Dendritic cell treated with granulocyte-macrophage colony-stimulating factor and Interleukin-4, amounts not matched to agents 40 ng/mL and 50 ng/mL, for 4 days (primary cell): ENCODE results near the gene TMEM42.
"Not testable (repeated sequence)": the region's sequence is repeated elsewhere in the genome, so short reads cannot be mapped to it uniquely, and the experiment has no call there.

Source experiments
- H3K27ac Mint-ChIP-seq: one replicate; pipeline ENCODE4 v1.8.0; 2022; ENCODE audit warnings: mild to moderate bottlenecking, mixed read lengths
- H3K27me3 Mint-ChIP-seq: one replicate; pipeline ENCODE4 v1.8.0; 2022; ENCODE audit warnings: mild to moderate bottlenecking, mixed read lengths
- H3K36me3 Mint-ChIP-seq: one replicate; pipeline ENCODE4 v1.8.0; 2022; ENCODE audit warnings: low read depth, mixed read lengths
- H3K4me1 Mint-ChIP-seq: one replicate; pipeline ENCODE4 v1.8.0; 2022; ENCODE audit warnings: low read depth, mixed read lengths
- H3K4me3 Mint-ChIP-seq: one replicate; pipeline ENCODE4 v1.8.0; 2022; ENCODE audit warnings: mild to moderate bottlenecking, moderate library complexity, mixed read lengths
- H3K9me3 Mint-ChIP-seq: one replicate; pipeline ENCODE4 v1.8.0; 2022; ENCODE audit warnings: mixed read lengths
- intact Hi-C: fragments of 100-400 bp; cut with micrococcal nuclease; formaldehyde crosslinking; loops from one replicate; pipeline ENCODE4 v1.15.0; 2022

Gene TMEM42

DNA sequence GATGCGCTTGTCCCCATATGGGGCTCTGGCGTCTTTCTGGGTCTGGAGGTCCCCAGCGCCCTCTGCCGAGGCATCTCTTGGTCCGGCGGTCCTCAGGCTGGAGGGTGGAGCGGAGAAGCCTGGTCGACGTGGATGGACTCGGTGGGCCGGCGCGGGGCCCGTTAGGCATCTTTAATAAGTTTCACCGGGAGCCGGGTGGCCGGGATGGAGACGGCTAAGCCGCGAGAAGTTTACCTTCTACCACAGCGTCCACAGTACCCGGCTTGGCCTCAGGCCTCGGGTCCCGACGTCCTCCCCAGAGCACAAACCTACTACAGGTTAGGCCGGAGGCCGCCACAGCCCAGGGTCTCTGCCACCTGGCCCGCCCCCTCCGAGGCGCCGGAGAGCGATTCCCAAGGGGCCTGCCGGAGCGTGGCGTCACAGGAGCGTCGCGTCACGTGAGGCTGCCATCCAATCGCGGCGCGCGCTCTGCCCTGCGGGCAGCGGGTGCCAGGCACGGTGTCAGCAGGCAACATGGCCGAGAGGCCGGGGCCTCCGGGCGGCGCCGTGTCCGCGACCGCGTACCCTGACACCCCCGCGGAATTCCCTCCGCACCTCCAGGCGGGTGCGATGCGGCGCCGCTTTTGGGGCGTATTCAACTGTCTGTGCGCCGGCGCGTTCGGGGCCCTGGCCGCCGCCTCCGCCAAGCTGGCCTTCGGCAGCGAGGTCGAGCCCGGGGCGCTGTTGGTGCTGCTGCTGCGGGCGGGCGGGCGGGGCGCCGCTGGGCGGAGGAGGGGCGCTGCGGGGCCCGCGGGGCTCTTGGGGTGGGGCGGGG lies at the start of gene TMEM42:
Gene TMEM42, plus strand, starts transcription at position 501 of the 814 bp plus-strand sequence. Its CDS starts 13 bp downstream, at position 514.
- Mint-ChIP-seq H3K27ac (peak within 1 kb of the TSS; percentile 82), H3K36me3 (peaks cover 12% of the 10 kb centered on the region), H3K9me3 (no peaks in the 10 kb centered on the region), H3K4me3 (peak within 1 kb of the TSS; percentile 83), H3K4me1 (peaks cover 10% of the 10 kb centered on the region), H3K27me3 (no peaks in the 10 kb centered on the region)
- intact Hi-C loops, result loop anchor here (2.0 to 5.0 kb wide), 2 partner anchors 101 to 524 kb away; partner anchors contain the start of genes KIAA1143, KIF15 and TCAIM

- Mint-ChIP-seq H3K4me3 (no peak overlapping the region), H3K4me1 (no peaks in the 10 kb centered on the region), H3K36me3 (peaks cover 39% of the 10 kb centered on the region), H3K9me3 (peaks cover 10% of the 10 kb centered on the region), H3K27ac (no peak overlapping the region), H3K27me3 (no peaks in the 10 kb centered on the region)
- intact Hi-C loops, result no loop called here
Observed at GRCh38 chr3:44814751-44815150, 47.0 kb upstream of the TMEM42 start.

DNA sequence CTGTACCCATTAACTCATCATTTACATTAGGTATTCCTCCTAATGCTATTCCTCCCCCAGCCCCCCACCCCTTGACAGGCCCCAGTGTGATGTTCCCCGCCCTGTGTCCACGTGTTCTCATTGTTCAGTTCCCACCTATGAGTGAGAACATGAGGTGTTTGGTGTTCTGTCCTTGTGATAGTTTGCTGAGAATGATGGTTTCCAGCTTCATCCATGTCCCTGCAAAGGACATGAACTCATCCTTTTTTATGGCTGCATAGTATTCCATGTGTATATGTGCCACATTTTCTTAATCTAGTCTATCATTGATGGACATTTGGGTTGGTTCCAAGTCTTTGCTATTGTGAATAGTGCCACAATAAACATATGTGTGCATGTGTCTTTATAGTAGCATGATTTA lies 45.4 kb upstream of the TMEM42 start:
- H3K4me3 Mint-ChIP-seq, H3K27me3 Mint-ChIP-seq, intact Hi-C loops, H3K4me1 Mint-ChIP-seq, H3K27ac Mint-ChIP-seq: not testable (repeated sequence)
- Mint-ChIP-seq H3K9me3 (peaks cover 12% of the 10 kb centered on the region), H3K36me3 (peaks cover 45% of the 10 kb centered on the region)

DNA sequence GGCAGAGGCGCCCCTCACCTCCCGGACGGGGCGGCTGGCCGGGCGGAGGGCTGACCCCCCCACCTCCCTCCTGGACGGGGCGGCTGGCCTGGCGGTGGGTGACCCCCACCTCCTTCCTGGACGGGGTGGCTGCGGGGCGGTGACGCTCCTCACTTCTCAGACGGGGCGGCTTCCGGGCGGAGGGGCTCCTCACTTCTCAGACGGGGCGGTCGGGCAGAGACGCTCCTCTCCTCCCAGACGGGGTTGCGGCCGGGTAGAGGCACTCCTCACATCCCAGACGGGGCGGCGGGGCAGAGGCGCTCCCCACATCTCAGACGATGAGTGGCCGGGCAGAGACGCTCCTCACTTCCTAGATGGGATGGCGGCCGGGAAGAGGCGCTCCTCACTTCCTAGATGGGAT lies 40.5 kb upstream of the TMEM42 start:
- H3K36me3 Mint-ChIP-seq, result peaks cover 43% of the 10 kb centered on the region
- H3K4me1 Mint-ChIP-seq, H3K4me3 Mint-ChIP-seq, H3K27ac Mint-ChIP-seq, intact Hi-C loops, H3K27me3 Mint-ChIP-seq: not testable (repeated sequence)
- H3K9me3 Mint-ChIP-seq, result peaks cover 12% of the 10 kb centered on the region

- no peaks in the 10 kb centered on the region for H3K27me3 Mint-ChIP-seq
- H3K36me3 Mint-ChIP-seq, result peaks cover 7% of the 10 kb centered on the region
- no peak overlapping the region for H3K27ac Mint-ChIP-seq
- H3K4me3 Mint-ChIP-seq, result no peak overlapping the region
- intact Hi-C loops, result no loop called here
- H3K4me1 Mint-ChIP-seq, result peaks cover 4% of the 10 kb centered on the region
- H3K9me3 Mint-ChIP-seq, result no peaks in the 10 kb centered on the region
Observed at GRCh38 chr3:44825264-44825925, 36.3 kb upstream of the TMEM42 start.

DNA sequence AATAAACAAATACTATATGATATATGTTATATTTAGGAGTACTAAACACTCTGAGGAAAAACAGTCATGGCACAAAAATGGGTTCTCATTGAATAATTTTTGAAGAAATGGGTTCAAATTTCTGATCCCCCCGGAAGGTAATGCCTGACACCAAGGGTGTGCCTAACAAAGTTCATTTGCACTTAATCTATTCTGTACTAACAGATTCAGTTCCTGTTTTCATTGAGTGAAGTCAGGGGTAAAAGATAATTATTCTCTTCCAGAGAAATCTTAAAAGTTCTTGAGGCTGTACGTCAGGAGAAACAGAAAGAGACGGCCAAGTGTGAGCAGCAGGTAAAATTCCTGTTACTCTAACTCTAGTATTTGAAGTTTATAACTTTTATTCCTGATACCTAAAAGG lies 34.5 kb upstream of the TMEM42 start:
- H3K9me3 Mint-ChIP-seq, result no peaks in the 10 kb centered on the region
- peaks cover 10% of the 10 kb centered on the region for H3K36me3 Mint-ChIP-seq
- no peaks in the 10 kb centered on the region for H3K27me3 Mint-ChIP-seq
- intact Hi-C loops, result no loop called here
- no peak overlapping the region for H3K27ac Mint-ChIP-seq
- peaks cover 4% of the 10 kb centered on the region for H3K4me1 Mint-ChIP-seq
- H3K4me3 Mint-ChIP-seq, result no peak overlapping the region

DNA sequence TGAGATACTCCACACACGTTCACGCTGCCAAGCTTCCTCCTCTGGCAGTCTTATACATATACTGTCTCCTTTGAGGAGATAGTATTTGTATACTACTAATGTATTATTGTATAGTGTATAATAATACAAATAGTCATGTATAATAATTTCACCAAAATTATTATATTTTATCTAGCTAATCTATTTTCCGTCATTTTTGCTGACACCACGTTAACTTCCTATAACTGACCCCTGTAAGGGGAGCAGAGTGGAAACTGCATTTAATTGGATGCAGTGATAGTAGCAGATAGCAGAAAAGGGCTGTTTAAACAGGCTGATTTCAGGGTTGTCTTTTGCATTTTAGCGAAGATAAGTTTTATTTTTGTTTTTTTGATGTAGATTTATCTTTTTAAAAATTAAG lies 30.5 kb upstream of the TMEM42 start:
- Mint-ChIP-seq H3K9me3 (peaks cover 10% of the 10 kb centered on the region), H3K27me3 (no peaks in the 10 kb centered on the region)

GRCh38 chr3:44832032-44832431 lies 29.7 kb upstream of the TMEM42 start:
- Mint-ChIP-seq H3K27me3 (no peaks in the 10 kb centered on the region), H3K9me3 (peaks cover 18% of the 10 kb centered on the region), H3K4me3 (no peak overlapping the region), H3K4me1 (no peaks in the 10 kb centered on the region), H3K36me3 (peaks cover 32% of the 10 kb centered on the region), H3K27ac (no peak overlapping the region)
- intact Hi-C loops, result no loop called here

More for the DNA sequence above, 30.5 kb upstream of the TMEM42 start:
- Mint-ChIP-seq H3K27ac (no peak overlapping the region), H3K4me3 (no peak overlapping the region), H3K4me1 (no peaks in the 10 kb centered on the region), H3K36me3 (peaks cover 25% of the 10 kb centered on the region)
- intact Hi-C loops, result no loop called here

DNA sequence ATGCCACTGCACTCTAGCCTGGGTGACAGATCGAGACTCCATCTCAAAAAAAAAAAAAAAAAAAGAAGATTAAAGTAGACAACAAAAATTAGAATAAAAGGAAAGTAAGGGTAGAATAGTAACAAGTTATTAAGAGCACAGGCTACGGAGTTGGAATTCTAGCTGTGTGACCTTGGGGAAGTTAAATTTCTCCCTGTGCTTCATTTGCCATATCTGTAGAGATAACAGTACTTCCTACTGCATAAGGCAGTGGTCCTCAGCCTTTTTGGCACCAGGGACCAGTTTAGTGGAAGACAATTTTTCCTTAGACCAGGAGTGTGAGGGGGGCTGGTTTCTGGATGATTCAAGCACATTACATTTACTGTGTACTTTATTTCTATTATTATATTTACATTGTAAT lies 28.7 kb upstream of the TMEM42 start:
- Mint-ChIP-seq H3K9me3 (peaks cover 21% of the 10 kb centered on the region), H3K36me3 (peaks cover 36% of the 10 kb centered on the region), H3K27me3 (no peaks in the 10 kb centered on the region), H3K27ac (no peak overlapping the region), H3K4me3 (no peak overlapping the region), H3K4me1 (no peaks in the 10 kb centered on the region)
- intact Hi-C loops, result no loop called here

- no peak overlapping the region for H3K4me3 Mint-ChIP-seq
- no peaks in the 10 kb centered on the region for H3K4me1 Mint-ChIP-seq
- H3K36me3 Mint-ChIP-seq, result peaks cover 40% of the 10 kb centered on the region
- no peak overlapping the region for H3K27ac Mint-ChIP-seq
- intact Hi-C loops, result no loop called here
- no peaks in the 10 kb centered on the region for H3K27me3 Mint-ChIP-seq
- peaks cover 21% of the 10 kb centered on the region for H3K9me3 Mint-ChIP-seq
Observed at GRCh38 chr3:44833394-44833793, 28.3 kb upstream of the TMEM42 start.

DNA sequence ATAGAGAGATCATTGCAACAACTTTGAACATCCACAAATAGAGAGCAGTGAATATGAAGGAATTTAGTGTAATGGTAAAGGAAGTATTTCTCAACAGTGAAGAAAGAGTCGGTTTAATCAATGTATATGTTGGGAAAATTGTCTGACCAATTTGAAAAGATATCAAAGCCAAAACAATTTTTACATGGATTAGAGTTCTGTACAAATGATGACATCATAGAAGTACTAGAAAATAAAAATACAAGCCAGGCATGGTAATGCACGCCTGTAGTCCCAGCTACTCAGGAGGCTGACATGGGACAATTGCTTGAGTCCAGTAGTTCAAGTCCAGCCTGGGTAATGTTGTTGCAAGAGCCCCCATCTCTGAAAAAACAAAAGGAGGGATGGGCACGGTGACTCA lies 26.0 kb upstream of the TMEM42 start:
- intact Hi-C loops, result no loop called here
- no peaks in the 10 kb centered on the region for H3K27me3 Mint-ChIP-seq
- no peak overlapping the region for H3K4me3 Mint-ChIP-seq
- peaks cover 21% of the 10 kb centered on the region for H3K9me3 Mint-ChIP-seq
- H3K27ac Mint-ChIP-seq, result no peak overlapping the region
- peaks cover 48% of the 10 kb centered on the region for H3K36me3 Mint-ChIP-seq
- peaks cover 5% of the 10 kb centered on the region for H3K4me1 Mint-ChIP-seq

DNA sequence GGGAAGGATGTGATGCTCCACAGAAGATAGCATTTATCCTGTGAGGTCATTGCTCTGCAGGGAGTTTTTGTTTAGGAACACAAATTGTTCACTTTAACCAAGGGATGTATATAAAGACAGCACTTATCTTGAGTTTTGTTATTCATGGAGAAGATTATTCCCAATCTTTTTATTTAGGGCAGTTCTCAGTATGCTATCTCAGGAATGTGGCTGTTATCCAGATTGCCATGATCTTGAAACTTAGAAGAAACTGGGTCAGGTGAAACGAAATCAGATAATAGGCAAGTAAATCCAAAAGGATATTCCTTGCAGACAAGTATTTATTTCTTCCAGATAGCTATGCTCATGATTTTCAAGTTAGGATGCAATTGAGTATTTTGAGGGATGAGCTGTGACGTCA lies 19.3 kb upstream of the TMEM42 start:
- peaks cover 27% of the 10 kb centered on the region for H3K36me3 Mint-ChIP-seq
- intact Hi-C loops, result no loop called here
- H3K4me3 Mint-ChIP-seq, result no peak overlapping the region
- peaks cover 5% of the 10 kb centered on the region for H3K4me1 Mint-ChIP-seq
- H3K9me3 Mint-ChIP-seq, result no peaks in the 10 kb centered on the region
- no peak overlapping the region for H3K27ac Mint-ChIP-seq
- no peaks in the 10 kb centered on the region for H3K27me3 Mint-ChIP-seq

DNA sequence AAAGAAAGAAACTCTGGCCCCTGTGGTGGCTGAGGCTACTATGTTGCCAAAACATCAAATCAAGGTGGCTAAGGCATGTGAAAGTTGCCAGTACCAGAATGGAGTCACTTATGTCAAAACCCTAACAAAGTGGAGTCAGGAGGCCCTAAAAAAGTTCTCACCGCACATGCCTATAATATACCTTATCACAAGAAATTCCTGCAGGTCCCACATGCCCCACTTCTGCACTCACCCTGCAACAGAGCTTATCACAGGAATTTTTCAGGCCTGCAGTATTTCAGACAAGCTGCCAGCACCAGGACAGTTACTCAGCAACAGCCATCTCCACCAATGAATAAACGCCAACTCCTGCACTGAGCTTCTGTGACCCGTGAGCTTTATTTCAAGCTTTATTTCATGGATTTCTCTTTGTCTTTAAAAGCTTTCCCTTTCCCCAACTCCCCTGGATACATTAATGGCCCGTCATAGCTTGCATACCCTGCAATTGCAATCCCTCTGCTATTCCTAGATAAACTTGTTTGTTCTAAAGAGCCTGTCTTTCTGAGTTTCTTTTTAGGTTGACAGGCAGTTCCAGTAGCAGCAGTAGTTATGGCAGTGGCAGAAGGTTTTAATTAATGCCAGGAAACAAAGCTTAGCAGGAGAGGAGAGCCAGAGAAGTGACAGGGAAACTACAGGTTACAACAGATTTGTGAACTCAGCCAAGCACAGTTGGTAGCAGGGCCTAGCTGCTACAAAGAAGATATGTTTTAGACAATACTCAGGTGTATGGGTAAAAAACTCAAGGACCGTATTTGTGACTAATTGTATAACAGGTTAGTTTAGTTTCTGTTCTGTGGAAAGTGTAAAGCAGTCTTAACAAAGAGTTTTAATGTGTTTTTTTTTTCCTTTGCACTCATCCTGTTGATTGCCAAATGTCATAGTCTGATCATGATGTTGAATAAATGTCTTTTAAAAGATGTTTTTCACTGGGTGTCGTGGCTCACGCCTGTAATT lies 15.9 kb upstream of the TMEM42 start:
- intact Hi-C loops, result no loop called here
- Mint-ChIP-seq H3K4me3 (no peak overlapping the region), H3K4me1 (no peaks in the 10 kb centered on the region), H3K9me3 (no peaks in the 10 kb centered on the region), H3K36me3 (peaks cover 15% of the 10 kb centered on the region), H3K27me3 (no peaks in the 10 kb centered on the region), H3K27ac (no peak overlapping the region)

DNA sequence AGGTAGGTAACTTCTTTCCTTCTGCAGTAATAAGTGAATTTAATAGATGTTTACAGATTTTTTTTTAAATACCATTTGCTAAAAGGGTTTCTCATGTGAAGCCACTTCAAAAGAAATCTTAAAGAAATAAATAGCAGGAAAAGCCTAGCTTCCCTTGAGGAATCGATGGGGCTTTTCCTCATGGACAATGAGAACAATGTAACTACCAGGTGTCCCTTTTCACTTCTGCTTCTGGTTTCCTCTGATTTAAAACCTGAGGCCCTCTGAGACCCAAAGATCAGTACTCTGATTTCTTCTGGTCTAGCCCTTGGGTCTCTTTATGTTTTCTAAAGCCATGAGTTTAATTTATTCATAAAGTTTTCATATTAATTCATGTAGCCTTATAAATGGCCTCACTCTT lies 13.1 kb upstream of the TMEM42 start:
- Mint-ChIP-seq H3K27me3 (no peaks in the 10 kb centered on the region), H3K9me3 (no peaks in the 10 kb centered on the region), H3K4me1 (no peaks in the 10 kb centered on the region), H3K27ac (no peak overlapping the region), H3K36me3 (peaks cover 22% of the 10 kb centered on the region), H3K4me3 (no peak overlapping the region)
- intact Hi-C loops, result no loop called here
